SK-N-SH (cell line): ENCODE results near the gene GGT7. TPM values are rescaled to one million over a fixed set of nuclear protein-coding genes. Genes with fewer than 3 reads are reported as not detected.

Experiments used
- CTCF ChIA-PET: fragments of 300-600, 350-600 bp; formaldehyde crosslinking; extraction: SDS; loops from one replicate; lab custom pipeline; 2021; lab: Yijun Ruan, JAX
- POLR2A ChIA-PET: fragments of 350-600 bp; sonication (Branson Sonifier 250); formaldehyde crosslinking; extraction: SDS; loops from one replicate; lab custom pipeline; 2020; ENCODE audit warnings: antibody characterized with exemption, inconsistent platforms; lab: Yijun Ruan, JAX
- DNase-seq: peaks from one replicate; pipeline ENCODE4 v3.0.0; 2012
- H2AFZ ChIP-seq: fragments of 200-600 bp; sonication (generic); 2 replicates; pipeline ENCODE4 v1.8.1; 2016; ENCODE audit warnings: antibody characterized with exemption, mild to moderate bottlenecking, low read depth
- H3F3A ChIP-seq: fragments of 200-600 bp; sonication (generic); replicated peaks from 2 replicates; pipeline ENCODE3; 2016; ENCODE audit warnings: antibody characterized with exemption, mild to moderate bottlenecking; ENCODE audit not compliant: insufficient read depth
- H3K27ac ChIP-seq, 2 experiments: fragments of 200-500 bp in 1 of 2; fragments of 200-600 bp in 1 of 2; sonication (Bioruptor generic) in 1 of 2; sonication (generic), shearing (Covaris generic) in 1 of 2; 2 replicates each; pipeline versions ENCODE4 v1.5.1 to v1.6.1; 2014 to 2016; ENCODE audit warnings: low read depth in 2 of 2, inconsistent platforms in 1 of 2, low read length in 1 of 2, mild to moderate bottlenecking in 1 of 2, mixed read lengths in 1 of 2
- H3K27me3 ChIP-seq: fragments of 200-600 bp; sonication (generic), shearing (Covaris generic); 2 replicates; pipeline ENCODE4 v1.6.1; 2016; ENCODE audit warnings: mixed run types; ENCODE audit not compliant: insufficient read depth
- H3K36me3 ChIP-seq, 2 experiments: fragments of 200-500 bp in 1 of 2; fragments of 200-600 bp in 1 of 2; sonication (Bioruptor generic) in 1 of 2; sonication (generic) in 1 of 2; replicated peaks in 1 of 2; 2 replicates each; pipeline versions ENCODE3 to v1.5.1; 2014 to 2016; ENCODE audit warnings: low read length in 1 of 2, mild to moderate bottlenecking in 1 of 2; ENCODE audit not compliant: insufficient read depth in 2 of 2, control insufficient read depth in 1 of 2
- H3K4me1 ChIP-seq, 2 experiments: fragments of 200-500 bp in 1 of 2; fragments of 200-600 bp in 1 of 2; sonication (Bioruptor generic) in 1 of 2; sonication (generic), shearing (Covaris generic) in 1 of 2; 2 replicates each; pipeline versions ENCODE4 v1.5.1 to v1.6.1; 2014 to 2016; ENCODE audit warnings: low read depth in 1 of 2, low read length in 1 of 2, mixed run types in 1 of 2; ENCODE audit not compliant: insufficient read depth in 2 of 2, control insufficient read depth in 1 of 2
- H3K4me2 ChIP-seq: fragments of 200-600 bp; sonication (generic), shearing (Covaris generic); 2 replicates; pipeline ENCODE4 v1.6.1; 2017; ENCODE audit warnings: mixed run types
- H3K4me3 ChIP-seq, 2 experiments: fragments of 200-500 bp in 1 of 2; fragments of 200-600 bp in 1 of 2; sonication (Bioruptor generic) in 1 of 2; sonication (generic), shearing (Covaris generic) in 1 of 2; 2 replicates each; pipeline versions ENCODE4 v1.5.1 to v1.8.1; 2014 to 2016; ENCODE audit warnings: low read depth in 2 of 2, inconsistent platforms in 1 of 2, low read length in 1 of 2, mild to moderate bottlenecking in 1 of 2, mixed read lengths in 1 of 2, moderate library complexity in 1 of 2
- H3K79me2 ChIP-seq: fragments of 200-600 bp; sonication (generic); 2 replicates; pipeline ENCODE4 v1.8.1; 2017; ENCODE audit warnings: mild to moderate bottlenecking; ENCODE audit not compliant: insufficient read depth
- H3K9ac ChIP-seq: fragments of 200-600 bp; sonication (generic); 2 replicates; pipeline ENCODE4 v1.6.1; 2017; ENCODE audit warnings: mixed run types
- H3K9me2 ChIP-seq: fragments of 200-600 bp; sonication (generic); 2 replicates; pipeline ENCODE4 v1.6.1; 2017; ENCODE audit warnings: mixed run types
- H3K9me3 ChIP-seq: fragments of 200-600 bp; sonication (generic); 2 replicates; pipeline ENCODE4 v1.6.1; 2017; ENCODE audit warnings: mixed run types, mild to moderate bottlenecking, moderate library complexity
- H4K20me1 ChIP-seq: fragments of 200-600 bp; sonication (generic); 2 replicates; pipeline ENCODE4 v1.6.1; 2017; ENCODE audit warnings: mild to moderate bottlenecking, mixed run types; ENCODE audit not compliant: insufficient read depth
- EP300 ChIP-seq, 2 experiments: IDR thresholded peaks; 2 replicates each; pipeline versions ENCODE4 v1.4.0 to v1.6.1; 2012; ENCODE audit warnings: borderline replicate concordance in 1 of 2, low read depth in 1 of 2, low read length in 1 of 2
- FOXM1 ChIP-seq: IDR thresholded peaks from 2 replicates; pipeline ENCODE4 v1.4.0; 2012; ENCODE audit warnings: low read depth, mild to moderate bottlenecking
- MEF2A ChIP-seq: IDR thresholded peaks from 2 replicates; pipeline ENCODE4 v1.4.0; 2012; ENCODE audit warnings: low read depth, borderline replicate concordance
- NFIC ChIP-seq: IDR thresholded peaks from 2 replicates; pipeline ENCODE4 v1.4.0; 2012; ENCODE audit warnings: borderline replicate concordance
- POLR2AphosphoS5 ChIP-seq: IDR thresholded peaks from 2 replicates; pipeline ENCODE4 v1.6.1; 2012; ENCODE audit warnings: low read depth, low read length
- SIN3A ChIP-seq: IDR thresholded peaks from 2 replicates; pipeline ENCODE4 v1.6.1; 2012; ENCODE audit warnings: low read depth, mild to moderate bottlenecking, low read length, moderate library complexity, borderline replicate concordance
- TCF12 ChIP-seq: IDR thresholded peaks from 2 replicates; pipeline ENCODE4 v1.4.0; 2012
- WGBS: methylation state at CpG from one replicate; pipeline ENCODE4 v1.1.6; 2017; ENCODE audit warnings: low lambda C conversion rate; 5-methylcytosine and 5-hydroxymethylcytosine counted together
- polyA plus RNA-seq, 3 experiments: library from polyadenylated mRNA; depleted of rRNA; stranded (reverse); fragments of >200 nt; gene quantifications; 2 replicates each; pipeline ENCODE4 v1.2.3, GENCODE V29; 2012
- TF ChIP-seq, protein P1 (sequence below): IDR thresholded peaks from 2 replicates; pipeline ENCODE4 v1.6.1; 2012; ENCODE audit warnings: mild to moderate bottlenecking, low read depth, low read length, moderate library complexity

GGT7 gene
- polyA plus RNA-seq, 1 of the 3 experiments (the other 2 are of a cell fraction), result 22.5 TPM

DNA sequence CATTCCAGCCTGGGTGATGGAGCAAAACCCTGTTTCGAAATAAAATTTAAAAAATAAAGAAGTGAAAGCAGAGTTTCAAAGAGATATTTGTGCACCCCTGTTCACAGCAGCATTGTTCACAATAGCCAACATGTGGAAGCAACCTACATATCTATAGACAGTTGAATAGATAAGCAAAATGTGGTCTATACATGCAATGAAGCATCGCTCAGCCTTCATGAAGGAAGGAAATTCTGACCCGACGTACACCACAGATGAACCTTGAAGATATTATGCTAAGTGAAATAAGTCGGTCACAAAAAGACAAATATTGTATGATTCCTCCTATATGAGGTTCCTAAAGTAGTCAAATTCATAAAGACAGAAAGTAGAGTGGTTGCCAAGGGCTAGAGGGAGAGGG, 40.7 kb downstream of the GGT7 start:
- ChIA-PET POLR2A (no interaction called here), CTCF (interaction anchor here (0.6 to 1.2 kb wide), 3 partner anchors 25 to 439 kb away, joined by 3 to 4 read pairs (median 3); no protein-coding TSS in a partner anchor)
- 45% methylated on average over 5 of the region's 5 CpGs for WGBS
- H3K27ac ChIP-seq, result no peak overlapping the region
- no peak for DNase-seq
- H3K4me2 ChIP-seq, result no peak overlapping the region
- no peaks in the 10 kb centered on the region for H3F3A ChIP-seq
- H3K79me2 ChIP-seq, result no peaks in the 10 kb centered on the region
- no peaks in the 10 kb centered on the region for H3K4me1 ChIP-seq
- no peaks in the 10 kb centered on the region for H3K9me3 ChIP-seq
- H3K4me3 ChIP-seq, result no peak overlapping the region
- no peaks in the 10 kb centered on the region for H3K36me3 ChIP-seq
- no peak overlapping the region for H2AFZ ChIP-seq
- no peak for TF ChIP-seq EP300 (IDR thresholded peaks at IDR 0.05; ENCODE audit: borderline replicate concordance in 1 of 2, low read depth in 1 of 2, low read length in 1 of 2)
- no peaks in the 10 kb centered on the region for H4K20me1 ChIP-seq
- no peaks in the 10 kb centered on the region for H3K9me2 ChIP-seq
- H3K9ac ChIP-seq, result no peak overlapping the region
- no peaks in the 10 kb centered on the region; the same call in 1 of the 2 replicates for H3K27me3 ChIP-seq

DNA sequence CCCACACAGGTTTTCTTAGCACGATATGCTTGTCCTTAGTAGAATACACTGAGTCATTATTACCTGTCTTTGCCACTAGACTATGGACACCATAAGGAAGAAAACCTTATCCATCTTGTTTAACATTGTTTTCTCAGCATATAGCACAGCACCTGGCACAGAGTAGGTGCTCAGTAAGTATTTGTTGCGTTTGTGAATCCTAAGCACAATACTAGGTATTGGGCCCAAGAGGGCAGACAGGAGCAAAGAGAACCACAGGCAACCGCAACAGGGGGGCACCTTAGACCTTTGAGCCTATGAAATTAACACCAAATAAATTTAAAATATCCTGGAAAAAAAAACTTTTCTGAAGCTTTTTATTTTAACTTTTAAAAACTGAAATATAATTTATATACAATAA, 43.5 kb downstream of the GGT7 start:
- no peak overlapping the region for H3K4me2 ChIP-seq
- no peaks in the 10 kb centered on the region for H3K9me3 ChIP-seq
- peaks cover 2% of the 10 kb centered on the region for H4K20me1 ChIP-seq
- TF ChIP-seq MEF2A (no peak), NFIC (no peak), TCF12 (no peak), POLR2AphosphoS5 (no peak), FOXM1 (no peak), SIN3A (no peak)
- TF ChIP-seq, protein P1, sequence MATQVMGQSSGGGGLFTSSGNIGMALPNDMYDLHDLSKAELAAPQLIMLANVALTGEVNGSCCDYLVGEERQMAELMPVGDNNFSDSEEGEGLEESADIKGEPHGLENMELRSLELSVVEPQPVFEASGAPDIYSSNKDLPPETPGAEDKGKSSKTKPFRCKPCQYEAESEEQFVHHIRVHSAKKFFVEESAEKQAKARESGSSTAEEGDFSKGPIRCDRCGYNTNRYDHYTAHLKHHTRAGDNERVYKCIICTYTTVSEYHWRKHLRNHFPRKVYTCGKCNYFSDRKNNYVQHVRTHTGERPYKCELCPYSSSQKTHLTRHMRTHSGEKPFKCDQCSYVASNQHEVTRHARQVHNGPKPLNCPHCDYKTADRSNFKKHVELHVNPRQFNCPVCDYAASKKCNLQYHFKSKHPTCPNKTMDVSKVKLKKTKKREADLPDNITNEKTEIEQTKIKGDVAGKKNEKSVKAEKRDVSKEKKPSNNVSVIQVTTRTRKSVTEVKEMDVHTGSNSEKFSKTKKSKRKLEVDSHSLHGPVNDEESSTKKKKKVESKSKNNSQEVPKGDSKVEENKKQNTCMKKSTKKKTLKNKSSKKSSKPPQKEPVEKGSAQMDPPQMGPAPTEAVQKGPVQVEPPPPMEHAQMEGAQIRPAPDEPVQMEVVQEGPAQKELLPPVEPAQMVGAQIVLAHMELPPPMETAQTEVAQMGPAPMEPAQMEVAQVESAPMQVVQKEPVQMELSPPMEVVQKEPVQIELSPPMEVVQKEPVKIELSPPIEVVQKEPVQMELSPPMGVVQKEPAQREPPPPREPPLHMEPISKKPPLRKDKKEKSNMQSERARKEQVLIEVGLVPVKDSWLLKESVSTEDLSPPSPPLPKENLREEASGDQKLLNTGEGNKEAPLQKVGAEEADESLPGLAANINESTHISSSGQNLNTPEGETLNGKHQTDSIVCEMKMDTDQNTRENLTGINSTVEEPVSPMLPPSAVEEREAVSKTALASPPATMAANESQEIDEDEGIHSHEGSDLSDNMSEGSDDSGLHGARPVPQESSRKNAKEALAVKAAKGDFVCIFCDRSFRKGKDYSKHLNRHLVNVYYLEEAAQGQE, result no peak
- peaks cover 0 to 4% of the 10 kb centered on the region in 2 experiments; a peak in 1 of 4 replicates for H3K4me1 ChIP-seq
- DNase-seq, result no peak
- H3K79me2 ChIP-seq, result peaks cover 9% of the 10 kb centered on the region
- H3F3A ChIP-seq, result peaks cover 5% of the 10 kb centered on the region
- no peak overlapping the region for H3K4me3 ChIP-seq
- no peak overlapping the region for H3K9ac ChIP-seq
- ChIA-PET POLR2A (no interaction called here), CTCF (interaction anchor here (1.4 kb wide), 1 partner anchor 387 kb away, joined by 4 read pairs; no protein-coding TSS in a partner anchor)
- no peaks in the 10 kb centered on the region; the same call in 1 of the 2 replicates for H3K27me3 ChIP-seq
- no peak overlapping the region for H3K27ac ChIP-seq
- H3K9me2 ChIP-seq, result no peaks in the 10 kb centered on the region
- WGBS, result 75% methylated on average over 3 of the region's 3 CpGs
- no peak overlapping the region for H2AFZ ChIP-seq
- no peaks in the 10 kb centered on the region for H3K36me3 ChIP-seq
